HG03280 (cell line): Measurements from ENCODE around the gene SULT1A4.
A peak's percentile ranks its signal among the peaks of the same experiment; 100 is the strongest.
"Not testable (repeated sequence)": the region's sequence is repeated elsewhere in the genome, so short reads cannot be mapped to it uniquely, and the experiment has no call there.

ENCODE experiments used
- ATAC-seq: cut with Tn5 transposase; IDR thresholded peaks from one replicate; pipeline ENCODE4 v1.9.1; 2021; ENCODE audit warnings: mild to moderate bottlenecking, moderate library complexity; ENCODE audit not compliant: unreplicated experiment

The SULT1A4 gene

GRCh38 chr16:29459706-29460646 lies at the start of gene SULT1A4:
Gene SULT1A4, plus strand, starts transcription at chr16:29459913. Its CDS starts 1,473 bp downstream, at chr16:29461386.
- ATAC-seq = not testable (repeated sequence)

DNA sequence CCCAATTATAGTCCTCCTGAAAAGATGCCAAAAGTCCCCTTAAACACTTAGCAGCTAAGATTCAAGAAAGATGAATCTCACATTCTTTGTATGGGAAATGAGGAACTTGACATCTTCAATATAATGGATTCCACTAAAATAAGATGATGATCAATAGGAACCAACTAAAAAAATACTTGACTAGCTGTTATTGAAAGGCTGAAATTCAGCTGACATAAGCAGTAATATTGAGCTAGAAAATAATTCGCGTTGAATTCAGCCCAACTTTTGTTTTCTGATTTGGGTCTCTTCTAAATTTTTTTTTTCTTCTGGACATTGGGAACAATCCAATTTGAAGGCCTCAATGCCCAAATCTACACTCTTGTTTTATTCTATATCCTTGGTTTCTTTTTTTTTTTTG lies 36.1 kb upstream of the SULT1A4 start:
- not testable (repeated sequence) for ATAC-seq

DNA sequence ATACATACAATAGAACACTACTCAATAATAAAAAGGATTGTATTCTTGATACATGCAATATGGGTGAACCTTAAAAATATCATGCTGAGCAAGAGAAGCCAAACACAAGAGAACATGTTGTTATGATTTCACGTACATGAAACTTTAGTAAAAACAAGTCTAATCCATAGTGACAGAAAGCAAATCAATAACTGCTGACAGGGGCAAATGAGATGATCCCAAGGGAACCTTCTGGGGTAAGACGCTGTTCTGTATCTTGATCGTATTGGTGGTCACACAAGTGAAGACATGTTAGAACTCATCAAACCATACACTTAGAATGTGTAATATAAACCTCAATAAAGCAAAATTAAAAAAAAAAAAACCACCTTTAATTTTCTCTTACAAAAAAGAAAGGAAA lies 34.3 kb upstream of the SULT1A4 start:
- ATAC-seq = not testable (repeated sequence)

GRCh38 chr16:29453754-29454153 lies 6.0 kb upstream of the SULT1A4 start:
- peak; percentile 8 for ATAC-seq

GRCh38 chr16:29454269-29454668 lies 5.4 kb upstream of the SULT1A4 start, which contains the start of the genes BOLA2 and SLX1B:
Gene BOLA2, minus strand, starts transcription at chr16:29454351. Its CDS starts 98 bp downstream, at chr16:29454253.
Gene SLX1B, plus strand, starts transcription at chr16:29454533.
- ATAC-seq = peak; percentile 87

DNA sequence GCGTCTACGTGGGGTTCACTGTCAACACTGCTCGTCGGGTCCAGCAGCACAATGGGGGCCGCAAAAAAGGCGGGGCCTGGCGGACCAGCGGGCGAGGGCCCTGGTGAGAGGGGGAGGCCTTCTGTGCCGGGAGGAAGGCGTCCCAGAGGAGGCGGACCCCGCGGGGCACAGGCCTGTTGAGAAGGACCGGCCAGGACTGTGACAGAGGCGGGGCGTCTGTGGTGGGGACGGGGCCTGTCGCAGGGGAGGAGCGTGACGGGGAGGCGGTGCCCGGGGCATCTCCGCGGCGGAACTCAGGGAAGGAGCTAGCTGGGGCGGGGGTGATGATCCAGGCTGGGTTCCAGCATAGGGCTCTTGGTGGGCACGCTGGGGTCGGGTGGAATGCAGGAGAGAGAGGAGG lies 4.9 kb upstream of the SULT1A4 start:
- peak; percentile 57 for ATAC-seq

- ATAC-seq = not testable (repeated sequence)
Observed at GRCh38 chr16:29457660-29458059, 2.1 kb upstream of the SULT1A4 start.

GRCh38 chr16:29460647-29461030 lies 926 bp downstream of the SULT1A4 start:
- not testable (repeated sequence) for ATAC-seq

DNA sequence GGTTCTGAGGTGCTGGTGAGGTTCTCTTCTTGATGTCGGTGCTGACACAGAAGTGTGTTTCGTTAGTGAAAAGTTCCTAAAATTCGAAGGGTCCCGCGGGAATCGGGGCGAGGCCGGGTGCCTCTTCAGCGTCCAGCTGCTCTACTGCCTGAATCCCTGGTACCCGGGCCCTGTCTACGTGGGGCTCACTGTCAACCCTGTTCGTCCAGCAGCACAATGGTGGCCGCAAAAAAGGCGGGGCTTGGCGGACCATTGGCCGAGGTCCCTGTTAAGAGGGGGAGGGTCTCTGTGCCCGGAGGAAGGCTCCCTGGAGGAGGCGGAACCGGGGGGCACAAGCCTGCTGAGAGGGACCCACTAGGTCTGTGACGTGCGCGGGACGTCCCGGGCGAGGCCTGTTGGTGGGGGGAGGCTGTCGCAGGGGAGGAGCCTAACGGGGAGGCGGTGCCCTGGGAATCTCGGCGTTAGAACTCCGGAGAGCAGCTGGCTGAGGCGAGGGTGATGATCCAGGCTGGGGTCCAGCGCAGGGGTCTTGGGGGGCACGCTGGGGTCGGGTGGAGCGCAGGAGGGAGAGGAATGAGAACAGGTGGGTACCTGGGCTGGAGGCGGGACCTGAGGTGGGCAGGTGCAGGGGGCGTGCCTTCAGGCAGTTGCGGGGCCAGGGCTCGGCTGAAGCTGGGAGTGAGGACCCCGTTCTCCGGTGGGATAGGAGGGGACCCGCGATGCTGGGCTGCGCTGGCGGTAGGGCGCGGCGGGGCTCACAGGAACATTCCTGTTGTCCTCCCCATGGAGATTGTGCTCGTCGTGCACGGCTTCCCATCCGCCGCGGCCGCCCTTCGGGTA lies 6.5 kb downstream of the SULT1A4 start:
- not testable (repeated sequence) for ATAC-seq

DNA sequence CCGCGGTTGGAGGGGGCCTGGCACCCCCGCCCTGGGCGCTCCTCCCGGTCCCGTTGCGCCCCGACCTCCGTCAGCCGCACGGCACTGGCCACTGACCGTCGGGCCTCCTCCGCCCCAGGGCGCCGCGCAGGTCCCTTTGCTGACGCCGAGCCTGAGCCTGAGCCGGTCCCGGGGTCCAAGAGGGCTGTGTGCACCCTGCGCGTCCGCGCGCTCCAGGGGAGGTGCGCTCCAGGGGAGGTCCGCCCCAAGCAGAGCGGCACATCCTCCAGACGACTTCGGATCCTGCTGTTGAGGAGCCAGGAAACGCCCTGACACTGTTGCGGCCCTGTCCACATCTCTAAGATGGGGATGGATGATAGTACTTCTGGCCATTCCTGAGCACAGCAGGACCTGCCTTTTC lies 7.2 kb downstream of the SULT1A4 start:
- not testable (repeated sequence) for ATAC-seq

- ATAC-seq = not testable (repeated sequence)
Observed at GRCh38 chr16:29467654-29468366, 8.1 kb downstream of the SULT1A4 start.

GRCh38 chr16:29469660-29470059 lies 9.9 kb downstream of the SULT1A4 start:
- not testable (repeated sequence) for ATAC-seq

DNA sequence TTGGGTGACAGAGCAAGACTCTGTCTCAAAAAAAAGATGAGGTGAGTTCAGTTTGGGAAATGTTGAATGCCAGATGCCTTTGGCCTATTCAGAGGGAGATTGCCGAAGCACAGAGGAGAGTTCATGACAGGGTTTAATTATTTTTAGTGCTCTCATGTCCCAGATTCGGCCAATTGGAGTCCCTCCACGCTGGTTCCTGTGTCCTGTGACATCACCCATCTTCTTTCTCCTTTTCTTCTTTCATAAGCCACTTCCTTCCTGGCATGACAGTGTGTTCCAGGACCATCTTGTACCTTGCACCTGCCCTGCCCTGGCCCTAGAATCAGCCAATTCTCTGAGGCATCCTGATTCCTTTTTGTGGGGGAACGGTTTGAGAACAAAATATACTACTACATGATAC lies 12.4 kb downstream of the SULT1A4 start:
- not testable (repeated sequence) for ATAC-seq

GRCh38 chr16:29482276-29482675 lies 22.6 kb downstream of the SULT1A4 start:
- ATAC-seq = not testable (repeated sequence)

DNA sequence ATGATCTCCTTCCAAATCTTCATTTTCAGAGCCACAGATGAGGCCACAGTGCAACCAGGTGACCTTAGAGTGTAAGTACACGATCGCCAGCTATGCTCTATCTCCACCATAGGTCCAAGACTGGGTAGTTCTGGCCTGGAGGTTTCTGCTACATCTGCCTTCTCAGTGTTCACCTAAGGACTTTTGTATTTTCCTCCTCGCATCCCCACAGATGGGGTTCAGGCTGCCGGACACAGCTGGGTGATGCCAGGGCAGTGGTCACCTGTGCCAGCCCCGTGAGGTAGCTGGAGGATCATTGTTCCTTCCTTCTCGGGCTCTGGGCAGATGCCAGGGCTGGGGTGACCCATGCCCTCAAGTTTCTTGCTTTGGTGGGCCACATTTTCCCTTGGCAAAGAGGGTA lies 46.6 kb downstream of the SULT1A4 start, which contains the start of gene NPIPB12:
NPIPB12 (minus strand) TSS at position 101 of the 400 bp plus-strand sequence.
- not testable (repeated sequence) for ATAC-seq
